Trophoblast cell (in vitro differentiated cells and primary cell): ENCODE data around the gene FRA10AC1.

Source experiments
- DNase-seq, 2 donors: peaks; one replicate each; pipeline ENCODE4 v3.0.0-alpha.2; 2016
- H2AFZ ChIP-seq: 2 replicates; pipeline ENCODE4 v1.6.1; 2013; ENCODE audit warnings: low read length, moderate library complexity, mild to moderate bottlenecking; ENCODE audit not compliant: insufficient read depth, poor library complexity
- H2AK5ac ChIP-seq: 2 replicates; pipeline ENCODE4 v1.6.1; 2013; ENCODE audit warnings: mild to moderate bottlenecking, low read length
- H2BK120ac ChIP-seq: 2 replicates; pipeline ENCODE4 v1.6.1; 2013; ENCODE audit warnings: low read length, mild to moderate bottlenecking, moderate library complexity; ENCODE audit not compliant: insufficient read depth, poor library complexity
- H2BK12ac ChIP-seq: 2 replicates; pipeline ENCODE4 v1.6.1; 2013; ENCODE audit warnings: mild to moderate bottlenecking, low read length, moderate library complexity
- H2BK5ac ChIP-seq: 2 replicates; pipeline ENCODE4 v1.6.1; 2013; ENCODE audit warnings: low read length, low read depth, moderate library complexity, mild to moderate bottlenecking; ENCODE audit not compliant: poor library complexity
- H3K14ac ChIP-seq: 2 replicates; pipeline ENCODE4 v1.6.1; 2013; ENCODE audit warnings: mild to moderate bottlenecking, low read length
- H3K18ac ChIP-seq: 2 replicates; pipeline ENCODE4 v1.6.1; 2013; ENCODE audit warnings: mild to moderate bottlenecking, low read length
- H3K23ac ChIP-seq: 2 replicates; pipeline ENCODE4 v1.6.1; 2013; ENCODE audit warnings: low read length
- H3K27ac ChIP-seq: 2 replicates; pipeline ENCODE4 v1.5.1; 2013; ENCODE audit warnings: low read depth, mild to moderate bottlenecking, inconsistent platforms, low read length, moderate library complexity
- H3K27me3 ChIP-seq: 2 replicates; pipeline ENCODE4 v1.6.1; 2013; ENCODE audit warnings: inconsistent platforms, mild to moderate bottlenecking, low read length, moderate library complexity; ENCODE audit not compliant: insufficient read depth
- H3K36me3 ChIP-seq, 2 experiments: 1 replicate in 1 of 2; 2 replicates in 1 of 2; pipeline ENCODE4 v1.6.1; 2013; ENCODE audit warnings: low read length in 2 of 2, mild to moderate bottlenecking in 2 of 2, moderate library complexity in 1 of 2; ENCODE audit not compliant: insufficient read depth in 2 of 2, control insufficient read depth in 1 of 2
- H3K4ac ChIP-seq: 2 replicates; pipeline ENCODE4 v1.6.1; 2013; ENCODE audit warnings: low read depth, mild to moderate bottlenecking, low read length, moderate library complexity
- H3K4me1 ChIP-seq, 2 experiments: 1 replicate in 1 of 2; 2 replicates in 1 of 2; pipeline ENCODE4 v1.6.1; 2013; ENCODE audit warnings: low read length in 2 of 2, mild to moderate bottlenecking in 2 of 2, moderate library complexity in 1 of 2; ENCODE audit not compliant: insufficient read depth in 2 of 2, control insufficient read depth in 1 of 2
- H3K4me2 ChIP-seq: 2 replicates; pipeline ENCODE4 v1.6.1; 2013; ENCODE audit warnings: inconsistent platforms, mild to moderate bottlenecking, low read length, moderate library complexity
- H3K4me3 ChIP-seq: 2 replicates; pipeline ENCODE4 v1.5.1; 2013; ENCODE audit warnings: mild to moderate bottlenecking, low read depth, low read length, inconsistent platforms
- H3K79me1 ChIP-seq: one replicate; pipeline ENCODE4 v1.6.1; 2013; ENCODE audit warnings: low read length
- H3K79me2 ChIP-seq: 2 replicates; pipeline ENCODE4 v1.6.1; 2013; ENCODE audit warnings: low read length, mild to moderate bottlenecking; ENCODE audit not compliant: control insufficient read depth, insufficient read depth, poor library complexity
- H3K9ac ChIP-seq: 2 replicates; pipeline ENCODE4 v1.6.1; 2013; ENCODE audit warnings: mild to moderate bottlenecking, low read length
- H3K9me3 ChIP-seq: 2 replicates; pipeline ENCODE4 v1.6.1; 2013; ENCODE audit warnings: low read depth, mild to moderate bottlenecking, control low read depth, inconsistent platforms, low read length; ENCODE audit not compliant: insufficient read depth
- H4K12ac ChIP-seq: 2 replicates; pipeline ENCODE4 v1.6.1; 2013; ENCODE audit warnings: low read depth, mild to moderate bottlenecking, low read length, moderate library complexity
- H4K8ac ChIP-seq: 2 replicates; pipeline ENCODE4 v1.6.1; 2013; ENCODE audit warnings: low read depth, mild to moderate bottlenecking, low read length, moderate library complexity
- H4K91ac ChIP-seq: one replicate; pipeline ENCODE4 v1.6.1; 2013; ENCODE audit warnings: low read depth, mild to moderate bottlenecking, low read length, moderate library complexity
- WGBS: extraction: QIAGEN DNeasy Blood & Tissue Kit; methylation state at CpG from one replicate; pipeline ENCODE4 v1.1.7; 2013; ENCODE audit warnings: missing lambda C conversion rate; ENCODE audit not compliant: insufficient read length, insufficient coverage; ENCODE audit errors: extremely low coverage; 5-methylcytosine and 5-hydroxymethylcytosine counted together

FRA10AC1 gene

GRCh38 chr10:93672022-93672678, 30.2 kb downstream of the FRA10AC1 start:
- H3K4me2 ChIP-seq = no peak overlapping the region
- no peaks in the 10 kb centered on the region for H3K79me1 ChIP-seq
- H2BK5ac ChIP-seq = no peak overlapping the region
- H2BK12ac ChIP-seq = no peak overlapping the region
- H3K23ac ChIP-seq = no peak overlapping the region
- H4K12ac ChIP-seq = no peak overlapping the region
- H3K9ac ChIP-seq = no peak overlapping the region
- H4K8ac ChIP-seq = no peak overlapping the region
- H3K9me3 ChIP-seq = no peaks in the 10 kb centered on the region
- no CpG with 5 or more reads among the region's 2 CpGs for WGBS
- H2AFZ ChIP-seq = no peak overlapping the region
- no peak overlapping the region for H3K27ac ChIP-seq
- H2AK5ac ChIP-seq = no peak overlapping the region
- H4K91ac ChIP-seq = no peak overlapping the region
- H2BK120ac ChIP-seq = no peak overlapping the region
- H3K27me3 ChIP-seq = no peaks in the 10 kb centered on the region
- peaks cover 4 to 6% of the 10 kb centered on the region in 2 experiments for H3K36me3 ChIP-seq
- no peak overlapping the region for H3K14ac ChIP-seq
- H3K79me2 ChIP-seq = no peaks in the 10 kb centered on the region
- no peak overlapping the region for H3K4me3 ChIP-seq
- H3K18ac ChIP-seq = no peak overlapping the region
- H3K4me1 ChIP-seq = no peaks in the 10 kb centered on the region
- DNase-seq = no peak
- H3K4ac ChIP-seq = no peak overlapping the region

DNA sequence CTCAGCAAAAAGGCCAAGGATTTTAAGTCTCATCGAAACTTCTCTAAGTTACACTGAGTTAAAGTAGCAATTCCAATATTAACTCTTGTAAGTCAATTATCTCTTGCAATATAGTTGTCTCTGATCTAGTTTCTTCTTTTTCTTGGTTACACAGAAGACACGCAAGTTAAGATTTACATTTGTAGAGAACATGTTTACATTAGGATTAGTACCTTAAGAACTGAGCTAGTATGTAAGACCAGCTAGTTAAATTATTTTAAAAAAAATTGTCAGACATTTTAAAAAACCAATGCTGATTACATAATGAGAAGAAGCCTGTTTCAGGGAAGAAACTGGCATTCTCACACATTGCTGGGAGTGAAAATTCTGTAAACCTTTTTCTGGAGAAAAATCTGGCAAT, 31.4 kb downstream of the FRA10AC1 start:
- H3K4me2 ChIP-seq = no peak overlapping the region
- no peak overlapping the region for H4K8ac ChIP-seq
- no peak overlapping the region for H3K18ac ChIP-seq
- no peak overlapping the region for H2AFZ ChIP-seq
- no peak overlapping the region for H3K27ac ChIP-seq
- H4K91ac ChIP-seq = no peak overlapping the region
- H2BK12ac ChIP-seq = no peak overlapping the region
- H3K14ac ChIP-seq = no peak overlapping the region
- no peak overlapping the region for H4K12ac ChIP-seq
- H3K79me1 ChIP-seq = no peaks in the 10 kb centered on the region
- H2AK5ac ChIP-seq = no peak overlapping the region
- DNase-seq = no peak
- no peaks in the 10 kb centered on the region for H3K4me1 ChIP-seq
- no peaks in the 10 kb centered on the region for H3K79me2 ChIP-seq
- no peak overlapping the region for H3K23ac ChIP-seq
- no CpG with 5 or more reads among the region's 2 CpGs for WGBS
- H2BK120ac ChIP-seq = no peak overlapping the region
- peaks cover 4 to 6% of the 10 kb centered on the region in 2 experiments for H3K36me3 ChIP-seq
- H2BK5ac ChIP-seq = no peak overlapping the region
- H3K4ac ChIP-seq = no peak overlapping the region
- H3K4me3 ChIP-seq = no peak overlapping the region
- no peaks in the 10 kb centered on the region for H3K27me3 ChIP-seq
- H3K9me3 ChIP-seq = no peaks in the 10 kb centered on the region
- no peak overlapping the region for H3K9ac ChIP-seq

GRCh38 chr10:93670372-93670771, 32.0 kb downstream of the FRA10AC1 start:
- H4K8ac ChIP-seq = no peak overlapping the region
- H3K4me3 ChIP-seq = no peak overlapping the region
- no peak overlapping the region for H3K4ac ChIP-seq
- H3K9ac ChIP-seq = no peak overlapping the region
- H3K36me3 ChIP-seq = peaks cover 3 to 5% of the 10 kb centered on the region in 2 experiments
- H2BK12ac ChIP-seq = no peak overlapping the region
- H2AFZ ChIP-seq = no peak overlapping the region
- H3K4me2 ChIP-seq = no peak overlapping the region
- no peak overlapping the region for H2AK5ac ChIP-seq
- no peak overlapping the region for H2BK5ac ChIP-seq
- no peak overlapping the region for H4K91ac ChIP-seq
- H3K18ac ChIP-seq = no peak overlapping the region
- no peak overlapping the region for H3K23ac ChIP-seq
- H4K12ac ChIP-seq = no peak overlapping the region
- H3K27me3 ChIP-seq = no peaks in the 10 kb centered on the region
- no peaks in the 10 kb centered on the region for H3K79me1 ChIP-seq
- H3K9me3 ChIP-seq = no peaks in the 10 kb centered on the region
- no peaks in the 10 kb centered on the region for H3K4me1 ChIP-seq
- no peak overlapping the region for H3K27ac ChIP-seq
- H3K79me2 ChIP-seq = no peaks in the 10 kb centered on the region
- H2BK120ac ChIP-seq = no peak overlapping the region
- no peak overlapping the region for H3K14ac ChIP-seq
- no peak for DNase-seq

DNA sequence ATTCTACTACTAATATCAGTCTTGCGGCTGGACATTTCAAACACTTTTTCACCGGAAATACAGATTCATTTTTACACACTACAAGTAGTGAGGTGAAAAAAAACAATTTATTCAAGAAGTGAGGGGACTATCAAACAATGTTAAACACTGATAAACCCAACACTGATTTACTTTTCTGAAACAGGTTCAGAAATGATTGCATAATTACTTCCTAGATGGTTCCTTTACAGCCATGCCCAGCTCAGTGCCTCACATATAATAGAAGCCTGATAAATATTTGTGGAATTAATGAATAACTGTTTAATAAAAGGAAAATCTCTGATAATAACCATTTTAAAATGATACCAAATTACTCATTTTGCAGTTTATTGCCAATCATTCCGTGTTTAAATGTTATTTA, 34.6 kb downstream of the FRA10AC1 start:
- Histone ChIP-seq H4K12ac (no peak overlapping the region), H2BK5ac (no peak overlapping the region), H3K9ac (no peak overlapping the region), H3K4me3 (no peak overlapping the region), H3K4me1 (peaks cover 0 to 3% of the 10 kb centered on the region in 2 experiments), H4K8ac (no peak overlapping the region), H2AFZ (no peak overlapping the region), H3K4ac (no peak overlapping the region), H3K23ac (no peak overlapping the region), H2AK5ac (no peak overlapping the region), H3K4me2 (no peak overlapping the region), H3K27ac (no peak overlapping the region), H3K9me3 (no peaks in the 10 kb centered on the region), H2BK120ac (no peak overlapping the region), H3K79me2 (no peaks in the 10 kb centered on the region), H3K79me1 (no peaks in the 10 kb centered on the region), H2BK12ac (no peak overlapping the region), H3K14ac (no peak overlapping the region), H3K36me3 (peaks cover 2 to 4% of the 10 kb centered on the region in 2 experiments), H4K91ac (no peak overlapping the region), H3K27me3 (no peaks in the 10 kb centered on the region), H3K18ac (no peak overlapping the region)
- DNase-seq = no peak
- no CpG with 5 or more reads among the region's 3 CpGs for WGBS
